Measurements from ENCODE around the gene GADD45G. TPM values are rescaled to one million over a fixed set of nuclear protein-coding genes. Genes with fewer than 3 reads are reported as not detected.

The GADD45G gene
- total RNA-seq, 3 donors from 2014 or later, result 5.9 to 16.7 (median 6.4) TPM

DNA sequence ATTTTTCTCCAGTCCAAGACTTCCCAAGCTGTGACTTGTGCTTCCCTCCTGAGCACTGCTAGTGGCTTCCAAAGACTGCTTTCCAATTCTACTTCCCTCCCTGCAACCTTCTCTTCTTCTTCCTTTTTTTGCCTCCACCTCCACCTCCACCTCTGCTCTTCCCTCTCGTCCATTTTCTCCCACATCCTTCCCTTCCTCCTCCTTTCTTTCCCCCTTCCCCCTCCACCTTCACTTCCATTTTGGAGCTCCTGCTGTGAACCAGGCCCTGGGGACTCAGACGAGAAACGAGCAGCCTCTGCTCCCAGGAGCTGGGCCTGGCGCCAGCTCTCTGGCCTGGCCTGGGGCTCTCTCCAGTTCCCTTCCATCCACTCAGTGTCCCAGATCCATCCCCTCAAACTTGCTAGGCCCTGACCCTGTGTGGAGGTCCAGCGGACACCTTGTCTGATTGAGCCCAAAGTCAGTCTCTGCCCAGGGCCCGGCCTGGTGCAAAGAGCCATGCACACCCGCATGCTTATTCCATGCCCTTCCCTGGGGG, 5.6 kb downstream of the GADD45G start:
- no peaks in the 10 kb centered on the region for H3K27me3 Mint-ChIP-seq (ENCODE audit: low read depth)
- H3K4me3 Mint-ChIP-seq, result no peak overlapping the region
- DNase-seq (no peak), ATAC-seq (no peak)
- H3K9me3 Mint-ChIP-seq, result no peaks in the 10 kb centered on the region
- H3K36me3 Mint-ChIP-seq (ENCODE audit: insufficient read depth), result no peaks in the 10 kb centered on the region
- peaks cover 14% of the 10 kb centered on the region for H3K4me1 Mint-ChIP-seq (ENCODE audit: low read depth)

DNA sequence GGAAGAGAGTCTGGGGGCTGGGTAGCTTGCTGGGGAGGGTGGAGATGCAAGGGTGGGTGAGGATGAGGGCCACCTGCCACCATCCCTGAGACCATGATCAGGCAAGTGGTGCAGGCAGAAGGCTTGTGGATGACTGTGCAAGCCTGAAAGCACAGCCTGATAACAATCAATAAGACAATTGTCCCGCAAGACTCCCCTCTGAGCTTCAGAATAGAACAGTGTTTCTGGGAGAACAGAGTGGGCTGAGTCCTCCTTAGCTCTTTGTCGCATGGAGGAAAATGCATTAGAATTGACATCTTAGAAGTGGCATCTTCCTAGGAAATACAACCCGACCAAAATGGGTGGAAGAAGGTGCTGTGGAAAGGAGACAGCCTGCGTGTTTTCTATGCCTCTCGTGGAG, 6.6 kb downstream of the GADD45G start:
- H3K36me3 Mint-ChIP-seq (ENCODE audit: insufficient read depth), result no peaks in the 10 kb centered on the region
- peaks cover 11% of the 10 kb centered on the region for H3K4me1 Mint-ChIP-seq (ENCODE audit: low read depth)
- DNase-seq (no peak), ATAC-seq (no peak)
- no peak overlapping the region for H3K4me3 Mint-ChIP-seq
- H3K27me3 Mint-ChIP-seq (ENCODE audit: low read depth), result no peaks in the 10 kb centered on the region
- H3K9me3 Mint-ChIP-seq, result no peaks in the 10 kb centered on the region

DNA sequence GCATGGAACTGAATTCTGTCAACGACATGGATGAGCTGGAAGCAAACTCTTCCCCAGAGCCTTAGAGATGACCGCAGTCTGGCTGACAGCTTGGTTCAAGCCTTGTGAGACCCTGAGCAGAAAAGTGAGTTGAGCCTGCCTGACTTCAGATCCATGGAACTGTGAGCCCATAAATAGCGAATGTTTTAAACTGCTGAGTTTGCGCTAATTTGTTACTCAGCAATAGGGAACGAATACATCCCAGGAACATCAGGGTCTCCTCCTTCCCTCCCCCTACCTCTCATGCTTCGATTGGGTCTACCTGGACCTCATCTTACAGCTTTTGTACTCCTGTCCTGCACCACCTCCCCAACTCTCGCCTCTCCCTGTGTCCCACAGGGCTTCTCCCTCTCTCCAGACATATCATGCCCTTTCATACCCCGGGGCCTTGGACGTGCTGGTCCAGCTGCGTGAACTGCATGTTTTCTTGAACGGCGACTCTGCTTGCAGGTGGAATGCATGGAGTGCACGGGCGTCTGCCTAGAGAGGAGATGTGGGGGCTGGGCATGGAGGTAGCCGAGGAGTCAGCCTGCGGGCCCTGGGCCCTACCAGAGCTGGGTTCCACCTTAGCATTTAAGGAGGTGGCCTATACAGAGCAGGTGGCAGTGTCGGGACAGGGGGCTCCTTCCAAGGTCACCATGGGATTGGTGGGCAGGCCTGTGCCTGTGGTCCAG, 7.9 kb downstream of the GADD45G start:
- H3K36me3 Mint-ChIP-seq (ENCODE audit: insufficient read depth), result no peaks in the 10 kb centered on the region
- DNase-seq (no peak), ATAC-seq (no peak)
- no peaks in the 10 kb centered on the region for H3K9me3 Mint-ChIP-seq
- no peaks in the 10 kb centered on the region for H3K27me3 Mint-ChIP-seq (ENCODE audit: low read depth)
- H3K4me1 Mint-ChIP-seq (ENCODE audit: low read depth), result no peaks in the 10 kb centered on the region
- H3K4me3 Mint-ChIP-seq, result no peak overlapping the region

DNA sequence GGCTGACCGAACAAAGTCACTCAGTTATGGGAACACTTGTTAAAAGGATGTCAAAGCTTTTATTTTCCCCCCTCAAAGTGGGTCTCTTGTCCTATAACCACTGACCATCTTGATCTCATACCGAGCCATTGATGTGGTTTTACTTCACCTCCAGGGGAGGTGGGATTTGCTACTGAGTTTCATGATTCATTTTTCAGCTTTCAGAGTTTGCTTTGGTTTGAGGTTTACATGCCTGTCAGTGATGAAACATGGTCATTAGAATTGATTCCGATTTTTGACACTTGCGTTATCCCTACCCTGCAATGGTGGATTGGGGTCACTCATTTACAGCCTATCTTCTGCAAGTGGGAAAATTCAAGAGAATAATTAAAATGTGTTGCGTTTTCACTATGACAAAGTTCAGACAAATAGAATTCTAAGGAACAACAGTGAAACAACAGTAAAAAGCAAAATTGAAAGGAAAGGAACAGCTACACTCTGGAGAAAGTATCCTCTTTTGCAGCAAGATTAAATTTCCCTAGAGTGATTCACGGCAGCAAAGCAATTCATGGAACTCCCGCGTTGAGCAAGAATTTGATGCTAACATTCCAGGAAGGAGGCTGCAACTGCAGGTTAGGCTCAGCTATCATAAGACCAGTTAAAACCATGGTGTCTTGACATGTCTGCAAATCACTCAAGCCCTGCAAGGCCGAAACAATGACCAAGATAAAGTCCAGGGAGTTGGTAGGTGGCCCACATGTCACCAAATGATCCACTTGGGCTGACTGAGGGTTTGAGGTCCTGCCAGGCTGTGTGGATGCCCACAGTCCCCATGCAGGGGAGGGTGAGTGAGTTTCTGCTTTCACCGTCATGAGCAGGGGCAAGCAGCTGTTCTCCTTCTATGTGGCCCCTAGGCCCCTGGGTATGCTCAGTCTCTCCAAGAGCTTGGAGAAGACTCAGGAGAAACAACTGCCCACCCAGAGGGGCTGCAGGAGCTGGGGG, 9.4 kb downstream of the GADD45G start:
- Mint-ChIP-seq H3K4me3 (no peak overlapping the region), H3K36me3 (ENCODE audit: insufficient read depth) (no peaks in the 10 kb centered on the region), H3K4me1 (ENCODE audit: low read depth) (no peaks in the 10 kb centered on the region), H3K9me3 (no peaks in the 10 kb centered on the region), H3K27me3 (ENCODE audit: low read depth) (no peaks in the 10 kb centered on the region)
- ATAC-seq, result no peak
- DNase-seq, result no peak

DNA sequence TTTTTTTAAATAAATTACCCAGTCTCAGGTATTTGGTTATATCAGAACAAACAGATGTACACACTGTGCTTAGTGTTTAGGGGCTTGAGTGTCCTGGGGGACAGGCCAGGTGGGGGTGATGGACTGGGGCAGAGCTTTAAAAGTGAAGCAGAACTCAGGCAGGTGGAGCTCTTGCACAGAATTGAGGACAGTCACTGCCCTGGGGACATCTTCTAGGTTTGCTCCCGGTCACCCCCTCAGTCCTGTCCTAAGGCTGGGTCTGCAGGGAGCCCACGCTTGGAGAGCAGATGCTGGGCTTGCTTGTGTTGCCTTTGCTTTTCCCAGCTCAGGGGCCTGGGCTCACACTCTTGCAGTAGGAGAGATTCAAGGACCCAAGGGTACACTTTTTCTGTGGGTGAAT, 10.8 kb downstream of the GADD45G start:
- Mint-ChIP-seq H3K36me3 (ENCODE audit: insufficient read depth) (no peaks in the 10 kb centered on the region), H3K27me3 (ENCODE audit: low read depth) (no peaks in the 10 kb centered on the region), H3K4me1 (ENCODE audit: low read depth) (no peaks in the 10 kb centered on the region), H3K4me3 (no peak overlapping the region), H3K9me3 (no peaks in the 10 kb centered on the region)
- ATAC-seq (no peak), DNase-seq (no peak)

DNA sequence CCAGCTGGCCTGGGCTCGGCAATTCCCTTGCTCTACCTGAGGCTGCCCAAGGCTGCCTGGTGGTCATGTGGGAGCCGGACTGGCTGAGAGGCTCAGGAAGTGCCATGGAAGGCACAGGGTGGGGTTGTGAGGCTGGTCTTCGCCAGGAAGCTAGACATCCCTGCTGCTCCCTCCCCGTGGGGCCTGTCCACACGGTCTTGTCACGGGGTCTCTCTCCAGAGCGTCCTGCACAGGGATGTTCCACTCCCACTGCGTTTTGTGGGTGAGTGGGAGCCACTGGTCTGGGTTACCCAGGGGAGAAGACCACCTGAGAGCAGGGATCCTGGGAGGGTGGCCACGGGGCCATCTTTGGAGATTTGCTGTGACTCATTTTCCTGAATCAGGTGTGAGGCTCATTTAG, 11.6 kb downstream of the GADD45G start:
- Mint-ChIP-seq H3K4me1 (ENCODE audit: low read depth) (no peaks in the 10 kb centered on the region), H3K4me3 (no peak overlapping the region), H3K9me3 (no peaks in the 10 kb centered on the region), H3K36me3 (ENCODE audit: insufficient read depth) (no peaks in the 10 kb centered on the region), H3K27me3 (ENCODE audit: low read depth) (no peaks in the 10 kb centered on the region)
- no peak for ATAC-seq
- no peak for DNase-seq

DNA sequence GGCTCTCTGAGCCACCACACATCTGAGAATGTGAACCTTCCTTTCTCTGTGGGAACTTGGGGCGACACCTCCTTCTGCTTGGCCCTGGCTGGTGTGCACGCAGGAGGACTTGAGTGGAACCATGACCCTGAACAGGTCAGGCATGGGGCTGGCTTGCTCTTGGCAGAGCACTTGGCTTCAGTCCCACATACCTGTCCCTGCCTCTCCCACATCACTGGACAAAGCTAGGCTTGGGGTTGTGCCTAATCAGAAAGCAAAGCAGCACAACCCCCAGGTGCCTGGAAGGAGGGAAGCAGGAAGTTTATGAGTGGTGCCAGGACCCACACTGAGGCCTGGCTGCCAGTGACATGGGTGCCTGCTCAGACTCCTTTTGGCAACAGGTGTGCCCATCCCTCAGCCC, 13.2 kb downstream of the GADD45G start:
- no peaks in the 10 kb centered on the region for H3K27me3 Mint-ChIP-seq (ENCODE audit: low read depth)
- H3K36me3 Mint-ChIP-seq (ENCODE audit: insufficient read depth), result no peaks in the 10 kb centered on the region
- ATAC-seq (no peak), DNase-seq (no peak)
- no peak overlapping the region for H3K4me3 Mint-ChIP-seq
- H3K4me1 Mint-ChIP-seq (ENCODE audit: low read depth), result no peaks in the 10 kb centered on the region
- no peaks in the 10 kb centered on the region for H3K9me3 Mint-ChIP-seq

DNA sequence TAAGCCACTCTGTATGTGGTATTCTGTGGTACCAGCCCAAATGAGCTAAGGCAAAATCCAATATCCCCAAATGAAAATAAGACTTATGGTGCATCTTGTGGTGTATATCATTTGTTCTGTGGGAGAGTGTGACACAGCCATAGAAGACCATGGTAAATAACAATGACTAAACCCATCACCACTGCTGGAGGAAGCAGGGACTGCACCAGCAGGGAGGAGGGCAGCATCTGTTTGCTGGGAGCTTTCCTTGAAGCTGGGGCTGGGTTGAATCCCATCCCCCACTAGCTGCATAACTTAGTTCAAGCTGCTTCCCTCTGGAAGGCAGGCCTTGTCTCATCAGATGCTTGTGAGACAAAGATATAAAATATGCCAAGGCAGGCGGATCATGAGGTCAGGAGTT, 14.2 kb downstream of the GADD45G start:
- ATAC-seq, result no peak

DNA sequence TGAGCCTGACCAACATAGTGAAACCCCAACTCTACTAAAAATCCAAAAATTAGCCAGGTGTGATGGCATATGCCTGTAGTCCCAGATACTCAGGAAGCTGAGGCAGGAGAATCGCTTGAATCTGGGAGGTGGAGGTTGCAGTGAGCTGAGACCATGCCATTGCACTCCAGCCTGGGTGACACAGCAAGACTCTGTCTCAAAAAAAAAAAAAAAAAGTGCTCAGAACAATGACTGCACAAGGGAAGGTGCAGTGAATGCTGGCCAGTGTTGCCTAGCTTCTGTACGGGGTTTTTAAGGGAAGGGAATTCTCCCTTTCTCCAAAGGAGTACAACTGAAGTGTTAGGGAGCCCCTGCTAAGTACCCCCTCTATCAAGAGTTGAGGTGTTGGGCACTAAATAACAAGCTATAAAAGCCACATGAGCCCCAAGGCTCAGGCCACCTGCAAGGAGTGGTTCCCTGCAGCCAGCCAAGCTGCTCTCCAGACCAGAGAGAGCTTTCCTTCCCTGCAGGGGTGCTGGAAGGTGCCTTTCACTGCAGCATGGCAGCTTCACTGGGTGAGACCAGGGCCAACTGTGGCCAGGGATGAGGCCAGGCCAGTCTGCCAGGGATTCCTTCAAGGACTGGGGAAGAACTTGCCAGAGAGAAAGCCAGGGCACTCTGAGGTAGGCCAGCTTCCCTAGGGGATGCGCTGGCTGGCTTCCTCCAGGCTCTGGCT, 14.8 kb downstream of the GADD45G start:
- H3K4me1 Mint-ChIP-seq (ENCODE audit: low read depth), result no peaks in the 10 kb centered on the region
- ATAC-seq, result no peak
- H3K27me3 Mint-ChIP-seq (ENCODE audit: low read depth), result peaks cover 3% of the 10 kb centered on the region
- no peak for DNase-seq
- no peaks in the 10 kb centered on the region for H3K9me3 Mint-ChIP-seq
- no peaks in the 10 kb centered on the region for H3K36me3 Mint-ChIP-seq (ENCODE audit: insufficient read depth)
- H3K4me3 Mint-ChIP-seq, result no peak overlapping the region

More for the DNA sequence above, 14.2 kb downstream of the GADD45G start:
- DNase-seq, result no peak
- Mint-ChIP-seq H3K4me1 (ENCODE audit: low read depth) (no peaks in the 10 kb centered on the region), H3K9me3 (no peaks in the 10 kb centered on the region), H3K27me3 (ENCODE audit: low read depth) (peaks cover 1% of the 10 kb centered on the region), H3K36me3 (ENCODE audit: insufficient read depth) (no peaks in the 10 kb centered on the region), H3K4me3 (no peak overlapping the region)

DNA sequence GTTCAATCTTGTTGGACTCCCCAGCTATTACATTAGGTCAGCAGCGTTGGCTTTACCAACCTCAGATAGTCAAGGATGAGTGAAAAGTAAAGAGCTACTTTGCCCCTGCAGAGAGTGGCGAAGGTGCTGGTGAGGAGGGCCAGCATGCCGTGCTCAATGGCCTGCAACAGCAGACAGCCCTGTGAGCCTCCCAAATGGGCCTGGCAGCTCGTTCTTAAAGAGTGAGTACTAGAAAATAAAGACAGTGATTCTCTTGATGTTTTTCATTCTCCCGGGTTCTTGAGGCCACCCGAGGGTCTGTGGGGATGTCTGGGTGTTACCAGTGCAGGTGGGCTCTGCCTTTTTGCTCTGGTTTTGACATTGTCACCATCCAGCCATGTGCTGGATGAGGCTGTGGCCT, 16.2 kb downstream of the GADD45G start:
- no peaks in the 10 kb centered on the region for H3K9me3 Mint-ChIP-seq
- DNase-seq, result no peak
- H3K4me1 Mint-ChIP-seq (ENCODE audit: low read depth), result no peaks in the 10 kb centered on the region
- H3K4me3 Mint-ChIP-seq, result no peak overlapping the region
- peaks cover 3% of the 10 kb centered on the region for H3K27me3 Mint-ChIP-seq (ENCODE audit: low read depth)
- no peak for ATAC-seq
- H3K36me3 Mint-ChIP-seq (ENCODE audit: insufficient read depth), result no peaks in the 10 kb centered on the region

DNA sequence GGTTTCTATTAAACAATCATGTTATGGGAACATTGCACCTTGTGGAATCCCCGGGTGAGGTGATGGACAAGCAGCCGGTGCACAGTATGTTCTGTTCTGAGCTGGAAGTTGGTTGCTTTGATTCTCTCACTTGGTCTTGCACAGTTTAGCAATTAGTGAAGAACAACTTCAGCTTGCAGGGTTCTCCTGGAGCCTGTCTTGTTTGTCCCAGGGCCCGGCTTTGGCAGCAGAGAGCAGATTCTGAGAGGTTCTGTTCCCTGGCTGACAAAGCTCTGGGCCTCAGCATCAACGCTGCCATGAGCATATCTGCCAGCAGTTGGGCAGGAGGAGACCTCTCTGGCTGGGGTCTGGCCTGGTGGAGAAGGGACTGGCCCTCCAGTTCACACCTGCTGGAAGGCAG, 16.9 kb downstream of the GADD45G start:
- Mint-ChIP-seq H3K36me3 (ENCODE audit: insufficient read depth) (no peaks in the 10 kb centered on the region), H3K27me3 (ENCODE audit: low read depth) (peaks cover 3% of the 10 kb centered on the region)

DNA sequence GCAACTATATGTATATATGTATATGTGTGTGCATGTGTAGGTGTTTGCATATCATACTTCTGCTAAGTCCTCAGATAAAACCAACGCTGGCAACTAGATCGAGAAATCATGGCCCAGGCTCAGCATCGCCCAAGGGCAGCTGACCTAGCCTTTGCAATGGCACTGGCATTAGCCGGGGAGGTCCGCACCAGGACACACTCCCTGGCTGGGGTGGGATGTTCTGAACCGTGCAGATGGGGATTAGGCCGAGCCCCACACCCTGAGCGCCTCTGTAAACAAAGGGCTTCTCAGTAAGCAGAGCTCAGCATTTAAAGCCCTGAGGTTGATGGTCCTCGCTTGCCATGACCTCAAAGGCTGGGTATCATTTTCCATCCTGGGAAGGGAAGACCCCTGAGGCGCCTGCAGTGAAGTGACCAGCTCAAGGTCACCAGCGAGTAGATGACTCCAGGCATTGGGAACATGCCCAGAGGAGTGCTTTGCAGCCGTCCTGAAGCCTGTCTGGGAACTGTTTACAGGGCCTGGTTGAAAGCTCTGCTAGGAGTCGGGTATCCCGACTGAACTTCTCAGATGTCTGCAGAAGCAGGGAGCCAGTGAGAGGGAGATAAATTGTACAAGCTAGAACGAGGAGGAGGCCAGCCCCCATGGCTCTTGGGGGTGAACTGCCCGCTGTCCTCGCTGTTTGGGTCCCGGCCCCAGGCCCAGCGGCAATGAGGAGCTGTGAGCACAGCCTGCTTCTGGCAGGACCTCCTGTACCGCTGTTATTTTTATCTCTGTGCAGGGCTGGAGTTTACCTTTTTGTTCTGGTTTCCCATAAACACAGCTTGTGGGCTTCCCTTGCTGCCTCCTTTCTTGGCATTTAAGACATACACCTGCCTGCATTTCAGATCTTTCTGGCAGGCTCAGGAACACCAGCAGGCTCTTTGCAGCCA, 18.4 kb downstream of the GADD45G start:
- no peaks in the 10 kb centered on the region for H3K9me3 Mint-ChIP-seq
- no peak for ATAC-seq
- no peaks in the 10 kb centered on the region for H3K36me3 Mint-ChIP-seq (ENCODE audit: insufficient read depth)
- H3K4me1 Mint-ChIP-seq (ENCODE audit: low read depth), result no peaks in the 10 kb centered on the region
- DNase-seq, result no peak
- no peak overlapping the region for H3K4me3 Mint-ChIP-seq
- H3K27me3 Mint-ChIP-seq (ENCODE audit: low read depth), result peaks cover 5% of the 10 kb centered on the region

More for the DNA sequence above, 16.9 kb downstream of the GADD45G start:
- no peaks in the 10 kb centered on the region for H3K4me1 Mint-ChIP-seq (ENCODE audit: low read depth)
- H3K9me3 Mint-ChIP-seq, result no peaks in the 10 kb centered on the region
- no peak overlapping the region for H3K4me3 Mint-ChIP-seq
- no peak for DNase-seq
- ATAC-seq, result no peak

DNA sequence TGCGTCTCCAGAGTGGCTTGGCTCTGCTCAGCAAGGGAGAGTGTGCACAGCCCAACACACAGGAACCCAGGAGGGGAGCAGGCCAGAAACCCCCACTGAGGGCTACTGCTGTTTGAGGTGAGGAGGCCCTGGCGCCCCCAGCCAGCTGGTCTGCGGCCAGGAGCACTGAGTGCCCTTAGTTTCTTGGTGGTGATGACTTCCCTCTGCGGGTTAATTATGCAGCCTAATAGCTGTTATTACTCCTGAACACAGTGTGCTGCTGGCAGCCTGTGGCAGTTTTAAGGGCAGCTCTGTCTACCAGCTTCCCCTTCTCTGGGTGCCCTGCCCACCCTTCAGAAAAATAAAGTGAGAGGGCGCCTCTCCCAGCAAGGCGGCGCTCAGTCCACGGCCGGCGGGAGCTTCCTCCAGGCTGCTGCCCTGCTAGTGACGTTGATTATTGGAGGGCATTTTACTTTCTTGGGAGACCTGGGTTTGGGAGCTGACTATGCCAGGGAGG, 19.2 kb downstream of the GADD45G start:
- Mint-ChIP-seq H3K27me3 (ENCODE audit: low read depth) (peaks cover 5% of the 10 kb centered on the region), H3K4me1 (ENCODE audit: low read depth) (no peaks in the 10 kb centered on the region), H3K36me3 (ENCODE audit: insufficient read depth) (no peaks in the 10 kb centered on the region), H3K9me3 (no peaks in the 10 kb centered on the region), H3K4me3 (no peak overlapping the region)
- DNase-seq (no peak), ATAC-seq (no peak)
